ENCODE measurements around the gene ROR1. TPM values are rescaled to one million over a fixed set of nuclear protein-coding genes. Genes with fewer than 3 reads are reported as not detected.

The ROR1 gene
- total and polyA plus RNA-seq, 2 of the 13 experiments (the other 11 are each of a cell fraction or from before 2014, with no cell fraction given), result 0.58 to 2.3 TPM

GRCh38 chr1:64131155-64131554 lies 357.3 kb downstream of the ROR1 start (continued):
- no peak for TF ChIP-seq HNRNPK (IDR thresholded peaks at IDR 0.05; ENCODE audit: low read depth, low read length, poor library complexity, severe bottlenecking)

DNA sequence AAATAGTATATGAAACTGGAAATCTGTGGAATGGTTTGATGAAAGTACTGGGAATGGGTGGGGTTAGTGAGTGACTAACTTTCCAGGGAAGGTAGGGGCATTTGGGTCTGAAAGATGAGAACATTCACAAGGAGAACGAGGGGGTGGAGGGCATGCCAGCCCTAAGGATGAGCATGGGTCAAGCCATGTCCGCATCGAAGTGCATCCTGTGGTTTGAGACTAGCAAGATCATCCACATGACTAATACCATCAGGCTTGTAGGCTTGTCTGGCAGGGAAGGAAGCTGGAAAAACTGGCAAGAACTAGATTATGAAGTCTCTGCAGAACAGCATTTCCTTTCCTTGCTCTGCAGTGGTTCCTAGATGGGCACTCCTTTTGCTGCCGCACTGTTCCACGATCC lies 359.2 kb downstream of the ROR1 start:
- no peak overlapping the region for H3K4me2 ChIP-seq (ENCODE audit: low read depth, low read length)
- H3K27ac ChIP-seq (ENCODE audit: extremely low read length, insufficient read depth, low read length), result no peak overlapping the region
- H3K4me1 ChIP-seq (ENCODE audit: insufficient read depth, low read length), result no peaks in the 10 kb centered on the region
- H3K9ac ChIP-seq (ENCODE audit: insufficient read depth, low read depth, low read length), result no peak overlapping the region
- FAIRE-seq (no peak), ATAC-seq (no peak), DNase-seq (ENCODE audit: low spot score) (no peak)
- ChIA-PET POLR2A (no interaction called here), CTCF (ENCODE audit: low intra/inter-chr PET ratio, low total read pairs) (no interaction called here)
- no peaks in the 10 kb centered on the region for H3K36me3 ChIP-seq (replicated peaks in 1 of 2; ENCODE audit: control insufficient read depth in 1 of 2, insufficient read depth in 2 of 2, low read length in 2 of 2)
- no peaks in the 10 kb centered on the region for H3K9me3 ChIP-seq (ENCODE audit: low read length)
- H3K4me3 ChIP-seq (replicated peaks in 1 of 3; ENCODE audit: insufficient read depth in 1 of 3, low read depth in 2 of 3, low read length in 3 of 3), result no peak overlapping the region
- in situ Hi-C loops (cut with HindIII; ENCODE audit: extremely low pct_ligation_motif_present, low pct_unique_long_range_greater_than_20kb), result loop anchor here (10.0 kb wide), 1 partner anchor 458 kb away; no protein-coding TSS in a partner anchor
- intact Hi-C loops (cut with micrococcal nuclease; ENCODE audit: unreplicated experiment), result no loop called here
- 60% methylated on average over 5 of the region's 5 CpGs for WGBS (ENCODE audit: low lambda C conversion rate)
- no peaks in the 10 kb centered on the region for H4K20me1 ChIP-seq (ENCODE audit: insufficient read depth, low read length)
- no TSS peak for BruUV-seq (replicated peaks)
- H3K79me2 ChIP-seq (ENCODE audit: insufficient read depth, low read length), result no peaks in the 10 kb centered on the region
- no peak overlapping the region for H2AFZ ChIP-seq (ENCODE audit: low read length)
- H3K27me3 ChIP-seq (ENCODE audit: control insufficient read depth in 1 of 2, insufficient read depth in 2 of 2, low read length in 2 of 2), result no peaks in the 10 kb centered on the region
- TF ChIP-seq, protein P1, sequence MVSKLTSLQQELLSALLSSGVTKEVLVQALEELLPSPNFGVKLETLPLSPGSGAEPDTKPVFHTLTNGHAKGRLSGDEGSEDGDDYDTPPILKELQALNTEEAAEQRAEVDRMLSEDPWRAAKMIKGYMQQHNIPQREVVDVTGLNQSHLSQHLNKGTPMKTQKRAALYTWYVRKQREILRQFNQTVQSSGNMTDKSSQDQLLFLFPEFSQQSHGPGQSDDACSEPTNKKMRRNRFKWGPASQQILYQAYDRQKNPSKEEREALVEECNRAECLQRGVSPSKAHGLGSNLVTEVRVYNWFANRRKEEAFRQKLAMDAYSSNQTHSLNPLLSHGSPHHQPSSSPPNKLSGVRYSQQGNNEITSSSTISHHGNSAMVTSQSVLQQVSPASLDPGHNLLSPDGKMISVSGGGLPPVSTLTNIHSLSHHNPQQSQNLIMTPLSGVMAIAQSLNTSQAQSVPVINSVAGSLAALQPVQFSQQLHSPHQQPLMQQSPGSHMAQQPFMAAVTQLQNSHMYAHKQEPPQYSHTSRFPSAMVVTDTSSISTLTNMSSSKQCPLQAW (CRISPR knock-in tag; IDR thresholded peaks at IDR 0.05), result no peak
- no peak for TF ChIP-seq AKNA (CRISPR knock-in tag; IDR thresholded peaks at IDR 0.05; ENCODE audit: borderline replicate concordance)
- TF ChIP-seq IKZF4 (CRISPR knock-in tag; IDR thresholded peaks at IDR 0.05; ENCODE audit: borderline replicate concordance, low read depth, not compliant biosample characterization), result no peak
- no peak for TF ChIP-seq ZNF274 (CRISPR knock-in tag; IDR thresholded peaks at IDR 0.05)
- no peak for TF ChIP-seq ZFP62 (CRISPR knock-in tag; IDR thresholded peaks at IDR 0.05)
- no peak for TF ChIP-seq PRMT3 (CRISPR knock-in tag; IDR thresholded peaks at IDR 0.05; ENCODE audit: borderline replicate concordance, low read depth)
- no peak for TF ChIP-seq SNAI1 (CRISPR knock-in tag; IDR thresholded peaks at IDR 0.05; ENCODE audit: borderline replicate concordance)
- TF ChIP-seq FOXK1 (CRISPR knock-in tag; IDR thresholded peaks at IDR 0.05; ENCODE audit: borderline replicate concordance, low read depth), result no peak
- TF ChIP-seq ZNF460 (CRISPR knock-in tag; IDR thresholded peaks at IDR 0.05; ENCODE audit: borderline replicate concordance), result no peak
- no peak for TF ChIP-seq ZFP1 (CRISPR knock-in tag; IDR thresholded peaks at IDR 0.05)
- TF ChIP-seq, protein P2, sequence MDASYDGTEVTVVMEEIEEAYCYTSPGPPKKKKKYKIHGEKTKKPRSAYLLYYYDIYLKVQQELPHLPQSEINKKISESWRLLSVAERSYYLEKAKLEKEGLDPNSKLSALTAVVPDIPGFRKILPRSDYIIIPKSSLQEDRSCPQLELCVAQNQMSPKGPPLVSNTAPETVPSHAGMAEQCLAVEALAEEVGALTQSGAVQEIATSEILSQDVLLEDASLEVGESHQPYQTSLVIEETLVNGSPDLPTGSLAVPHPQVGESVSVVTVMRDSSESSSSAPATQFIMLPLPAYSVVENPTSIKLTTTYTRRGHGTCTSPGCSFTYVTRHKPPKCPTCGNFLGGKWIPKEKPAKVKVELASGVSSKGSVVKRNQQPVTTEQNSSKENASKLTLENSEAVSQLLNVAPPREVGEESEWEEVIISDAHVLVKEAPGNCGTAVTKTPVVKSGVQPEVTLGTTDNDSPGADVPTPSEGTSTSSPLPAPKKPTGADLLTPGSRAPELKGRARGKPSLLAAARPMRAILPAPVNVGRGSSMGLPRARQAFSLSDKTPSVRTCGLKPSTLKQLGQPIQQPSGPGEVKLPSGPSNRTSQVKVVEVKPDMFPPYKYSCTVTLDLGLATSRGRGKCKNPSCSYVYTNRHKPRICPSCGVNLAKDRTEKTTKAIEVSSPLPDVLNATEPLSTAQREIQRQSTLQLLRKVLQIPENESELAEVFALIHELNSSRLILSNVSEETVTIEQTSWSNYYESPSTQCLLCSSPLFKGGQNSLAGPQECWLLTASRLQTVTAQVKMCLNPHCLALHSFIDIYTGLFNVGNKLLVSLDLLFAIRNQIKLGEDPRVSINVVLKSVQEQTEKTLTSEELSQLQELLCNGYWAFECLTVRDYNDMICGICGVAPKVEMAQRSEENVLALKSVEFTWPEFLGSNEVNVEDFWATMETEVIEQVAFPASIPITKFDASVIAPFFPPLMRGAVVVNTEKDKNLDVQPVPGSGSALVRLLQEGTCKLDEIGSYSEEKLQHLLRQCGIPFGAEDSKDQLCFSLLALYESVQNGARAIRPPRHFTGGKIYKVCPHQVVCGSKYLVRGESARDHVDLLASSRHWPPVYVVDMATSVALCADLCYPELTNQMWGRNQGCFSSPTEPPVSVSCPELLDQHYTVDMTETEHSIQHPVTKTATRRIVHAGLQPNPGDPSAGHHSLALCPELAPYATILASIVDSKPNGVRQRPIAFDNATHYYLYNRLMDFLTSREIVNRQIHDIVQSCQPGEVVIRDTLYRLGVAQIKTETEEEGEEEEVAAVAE (CRISPR knock-in tag; IDR thresholded peaks at IDR 0.05; ENCODE audit: borderline replicate concordance), result no peak

Data from HepG2 (cell line).